GOT3 (cell line): Measurements from ENCODE around the gene KCTD12.

Experiments used
- DNase-seq: peaks from one replicate; lab custom pipeline; 2025; ENCODE audit warnings: mixed read lengths; lab: John Stamatoyannopoulos, UW

The KCTD12 gene

GRCh38 chr13:76853921-76854608, 32.1 kb downstream of the KCTD12 start:
- DNase-seq = no peak

- no peak for DNase-seq
Measured at GRCh38 chr13:76853481-76853880, 32.7 kb downstream of the KCTD12 start.

- DNase-seq = no peak
Measured at GRCh38 chr13:76852986-76853385, 33.2 kb downstream of the KCTD12 start.

- no peak for DNase-seq
Measured at GRCh38 chr13:76851961-76852360, 34.2 kb downstream of the KCTD12 start.

GRCh38 chr13:76849493-76849892, 36.7 kb downstream of the KCTD12 start:
- no peak for DNase-seq

- no peak for DNase-seq
Measured at GRCh38 chr13:76848596-76848995, 37.6 kb downstream of the KCTD12 start.

- no peak for DNase-seq
Measured at GRCh38 chr13:76846363-76846762, 39.8 kb downstream of the KCTD12 start.

- DNase-seq = no peak
Measured at GRCh38 chr13:76845865-76846264, 40.3 kb downstream of the KCTD12 start.

- DNase-seq = no peak
Measured at GRCh38 chr13:76845367-76845766, 40.8 kb downstream of the KCTD12 start.

GRCh38 chr13:76837801-76838200, 48.4 kb downstream of the KCTD12 start:
- DNase-seq = no peak

GRCh38 chr13:76836311-76836710, 49.9 kb downstream of the KCTD12 start:
- no peak for DNase-seq

GRCh38 chr13:76833441-76833954, 52.7 kb downstream of the KCTD12 start:
- no peak for DNase-seq

GRCh38 chr13:76832258-76832988, 53.8 kb downstream of the KCTD12 start:
- no peak for DNase-seq

- DNase-seq = no peak
Measured at GRCh38 chr13:76830805-76831204, 55.4 kb downstream of the KCTD12 start.
